NCI-H1436 treated with DMSO at 0.1 percent for 48 hours (cell line): ENCODE results near the gene SDR39U1.

Source experiments
- DNase-seq: peaks from one replicate; lab custom pipeline; 2025; lab: John Stamatoyannopoulos, UW

Gene SDR39U1

GRCh38 chr14:24441904-24442239 lies 704 bp downstream of the SDR39U1 start:
- no peak for DNase-seq

DNA sequence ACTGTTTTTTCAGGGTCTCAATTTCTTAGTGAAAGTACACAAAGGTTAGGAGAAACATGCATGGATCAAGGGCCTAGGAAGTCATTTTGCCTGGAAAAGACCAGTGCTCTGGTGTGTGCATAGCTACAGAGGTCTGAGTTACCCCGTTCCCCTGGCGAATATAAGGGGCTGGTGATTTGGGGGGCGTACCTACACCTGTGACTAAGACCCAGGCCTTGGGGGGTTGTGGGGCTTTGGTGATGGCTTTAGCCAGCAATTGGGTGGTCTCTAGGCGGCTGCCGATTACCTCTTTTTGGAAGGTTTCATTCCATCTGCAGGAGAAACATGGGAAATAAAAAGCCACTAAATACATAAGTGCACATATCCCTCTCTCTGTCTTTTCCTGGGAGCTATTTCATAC lies 1.1 kb downstream of the SDR39U1 start:
- no peak for DNase-seq

- DNase-seq = no peak
Observed at GRCh38 chr14:24440606-24441399, 1.8 kb downstream of the SDR39U1 start.

GRCh38 chr14:24439830-24440605 lies 2.6 kb downstream of the SDR39U1 start:
- DNase-seq = no peak

DNA sequence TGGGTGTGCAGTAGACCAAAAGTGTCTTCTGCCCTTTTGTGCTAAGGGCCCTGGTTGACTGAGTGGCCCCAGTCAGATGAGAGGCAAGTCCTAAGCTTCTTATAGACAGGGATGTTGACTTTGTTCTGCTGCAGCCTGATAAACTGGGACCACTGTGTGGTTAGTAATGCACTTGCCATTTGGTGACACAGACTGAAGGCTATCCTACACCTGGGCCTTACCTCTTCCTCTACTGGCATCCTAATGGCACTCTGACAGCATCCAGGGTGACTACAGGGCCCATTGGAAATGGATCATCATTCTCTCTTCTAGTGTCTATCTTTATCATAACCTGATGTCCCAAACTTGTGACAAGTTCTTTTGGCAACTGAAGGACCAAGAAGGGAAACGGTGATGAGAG lies 3.3 kb downstream of the SDR39U1 start:
- DNase-seq = no peak

DNA sequence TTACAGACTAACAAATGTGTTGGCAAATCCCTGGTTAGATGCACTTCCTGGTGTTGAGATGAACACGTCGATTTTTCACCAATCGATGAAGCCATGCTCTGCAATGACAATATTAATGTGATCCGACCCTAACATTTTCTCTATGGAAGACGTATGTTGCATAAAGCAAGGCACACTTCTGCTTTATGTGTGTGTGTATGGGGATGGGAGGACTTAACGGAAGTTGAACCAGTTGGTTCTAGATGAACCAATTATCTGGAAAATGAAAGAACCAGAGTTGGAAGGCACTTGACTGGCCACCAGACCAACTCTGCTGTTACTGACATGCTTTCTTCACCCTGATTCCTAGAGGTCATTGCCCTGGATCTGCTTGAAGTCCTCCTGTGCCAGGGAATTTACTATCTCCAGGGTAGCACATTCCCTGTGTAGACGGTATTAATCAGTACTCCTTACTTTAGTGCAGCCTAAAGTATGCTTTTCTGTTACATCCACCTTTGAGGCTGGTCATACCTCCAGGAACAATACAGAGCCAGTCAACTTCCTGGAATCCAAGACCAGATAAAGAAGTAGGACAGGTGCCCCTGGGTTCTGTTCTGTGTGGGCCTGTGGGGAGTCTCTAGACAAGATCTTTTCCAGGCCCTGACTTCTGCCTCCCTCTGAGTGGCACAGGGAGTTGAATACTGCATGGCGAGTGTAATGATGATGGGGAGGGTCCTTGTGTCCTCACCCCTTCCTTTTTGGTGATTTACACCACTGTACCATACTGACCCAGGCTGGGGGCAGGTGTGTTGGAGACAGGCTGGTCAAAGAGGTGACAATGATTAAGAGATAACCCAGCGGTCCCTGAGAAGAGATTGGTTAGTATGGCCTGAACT lies 4.1 kb downstream of the SDR39U1 start:
- DNase-seq = no peak

DNA sequence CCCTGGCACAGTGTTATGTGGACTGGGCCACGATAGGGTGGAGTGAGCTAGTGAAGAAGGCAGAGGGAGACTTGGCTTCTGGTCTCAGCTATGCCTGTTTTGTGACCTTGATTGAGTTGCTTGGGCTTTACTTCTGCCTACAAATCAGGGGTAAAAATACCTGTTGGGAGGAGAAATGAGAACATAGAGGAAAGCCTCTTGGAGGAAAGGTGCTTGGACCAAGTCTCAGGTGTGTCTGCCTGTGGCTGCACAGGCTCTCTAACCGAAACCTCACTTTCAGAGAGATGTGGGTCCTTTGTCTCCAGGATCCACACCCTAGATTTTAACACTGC lies 4.9 kb downstream of the SDR39U1 start:
- DNase-seq = no peak

GRCh38 chr14:24437020-24437735 lies 5.4 kb downstream of the SDR39U1 start:
- DNase-seq = no peak

- DNase-seq = no peak
Observed at GRCh38 chr14:24436355-24437019, 6.1 kb downstream of the SDR39U1 start.

GRCh38 chr14:24435998-24436354 lies 6.6 kb downstream of the SDR39U1 start:
- DNase-seq = no peak

DNA sequence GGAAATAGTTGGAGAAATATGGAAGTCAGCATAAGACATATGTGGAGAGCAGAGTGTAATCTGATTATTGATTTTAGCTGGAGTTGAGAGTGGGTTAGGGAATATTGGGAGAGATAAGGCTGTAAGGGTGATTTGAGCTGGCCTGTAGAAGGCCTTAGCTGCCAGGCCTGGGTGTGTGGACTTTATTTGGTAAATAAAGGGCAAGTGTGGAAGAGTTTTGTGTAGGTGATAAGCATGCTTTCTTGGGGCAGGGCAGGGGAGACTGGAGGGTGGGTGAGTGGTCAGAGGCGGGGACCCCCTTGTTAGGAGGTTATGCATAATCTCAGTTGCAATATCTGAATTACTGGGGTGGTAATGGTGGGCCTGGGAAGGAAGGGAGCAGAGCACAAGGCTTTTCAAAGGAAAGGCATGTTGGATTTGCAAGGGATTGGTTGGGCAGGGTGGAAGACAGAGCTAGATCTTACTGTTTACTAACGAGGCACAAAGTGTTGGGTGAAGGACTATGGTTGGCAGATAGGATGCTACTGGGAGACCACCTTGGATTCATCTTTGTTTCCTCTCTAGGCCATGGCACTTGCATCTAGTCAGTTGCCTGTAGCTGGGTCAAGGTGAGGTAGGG lies 7.3 kb downstream of the SDR39U1 start:
- no peak for DNase-seq

- no peak for DNase-seq
Observed at GRCh38 chr14:24434676-24435075, 7.9 kb downstream of the SDR39U1 start.

DNA sequence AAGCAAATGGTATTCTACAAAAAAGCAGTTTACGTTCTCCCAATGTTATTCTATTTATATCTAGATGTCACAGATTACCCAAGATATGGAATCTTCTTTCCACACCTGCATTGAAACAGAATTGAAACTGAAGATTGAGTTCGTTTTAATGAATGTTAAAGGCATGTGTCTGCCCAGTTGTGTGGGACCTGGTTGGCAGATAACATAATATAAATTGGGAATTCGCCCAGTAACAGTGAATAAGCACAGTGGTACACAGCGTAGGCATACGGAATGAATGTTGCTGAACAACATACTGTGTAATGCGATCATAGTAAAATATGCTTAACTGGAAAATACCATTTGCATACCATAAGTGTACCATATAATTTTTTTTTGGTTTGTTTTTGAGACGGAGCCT lies 8.5 kb downstream of the SDR39U1 start:
- no peak for DNase-seq

DNA sequence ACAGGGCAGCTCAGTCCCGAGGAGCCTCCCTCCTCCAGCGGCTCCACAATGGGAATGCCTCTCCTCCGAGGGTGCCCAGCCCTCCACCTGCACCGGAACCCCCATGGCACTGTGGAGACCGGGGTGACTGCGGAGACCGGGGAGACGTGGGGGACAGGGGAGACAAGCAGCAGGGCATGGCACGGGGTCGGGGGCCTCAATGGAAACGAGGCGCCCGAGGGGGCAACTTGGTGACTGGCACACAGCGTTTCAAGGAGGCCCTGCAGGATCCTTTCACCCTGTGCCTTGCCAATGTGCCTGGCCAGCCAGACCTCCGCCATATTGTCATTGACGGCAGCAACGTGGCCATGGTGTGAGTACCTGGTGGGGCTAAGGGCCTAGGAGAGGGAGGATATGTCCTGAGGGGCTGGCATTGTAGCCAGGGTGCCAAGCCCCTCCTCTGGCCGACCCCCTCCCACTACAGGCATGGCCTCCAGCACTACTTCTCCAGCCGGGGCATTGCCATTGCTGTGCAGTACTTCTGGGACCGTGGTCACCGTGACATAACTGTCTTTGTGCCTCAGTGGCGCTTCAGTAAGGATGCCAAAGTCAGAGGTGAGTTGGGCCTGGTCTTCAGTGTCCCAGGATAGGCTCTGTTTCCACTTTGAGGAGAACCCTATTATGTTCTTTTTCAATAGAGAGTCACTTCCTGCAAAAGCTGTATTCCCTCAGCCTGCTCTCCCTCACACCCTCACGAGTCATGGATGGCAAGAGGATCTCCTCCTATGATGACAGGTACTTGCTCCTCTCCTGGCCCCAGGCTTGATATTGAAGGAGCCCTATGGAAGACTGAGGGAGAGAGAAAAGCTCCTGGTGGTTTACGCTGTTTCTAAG lies 10.1 kb downstream of the SDR39U1 start:
- DNase-seq = no peak

- peak; percentile 67 for DNase-seq
Observed at GRCh38 chr14:24431569-24432258, 10.9 kb downstream of the SDR39U1 start.

- no peak for DNase-seq
Observed at GRCh38 chr14:24430682-24431568, 11.7 kb downstream of the SDR39U1 start.

- DNase-seq = no peak
Observed at GRCh38 chr14:24430143-24430681, 12.4 kb downstream of the SDR39U1 start.
